ENCODE measurements around the gene LUZP1.

DNA sequence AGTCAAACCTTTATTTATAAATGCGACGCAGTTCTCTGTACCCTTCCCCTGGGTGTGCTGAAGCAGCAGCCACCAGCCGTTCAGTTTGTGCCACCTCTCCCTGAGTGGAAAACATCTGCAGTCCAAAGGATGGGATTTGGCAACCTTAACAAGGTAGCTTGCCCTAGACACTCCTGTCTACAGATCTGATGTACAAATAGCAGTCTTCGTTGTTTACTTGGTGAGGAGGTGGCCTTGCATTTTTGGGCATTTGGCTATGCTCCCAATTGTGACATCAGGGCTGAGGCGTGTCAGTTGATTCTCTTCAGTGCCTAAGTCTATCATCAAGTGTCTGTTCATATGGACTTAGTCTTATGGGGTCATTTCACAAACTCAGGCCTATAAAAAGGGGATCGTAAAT is 89.6 kb downstream of the LUZP1 start:
- TF ChIP-seq CTCF (IDR thresholded peaks at IDR 0.05; ENCODE audit: poor library complexity) (no peak), EZH2phosphoT487 (IDR thresholded peaks at IDR 0.05; ENCODE audit: low read depth, severe bottlenecking, unreplicated experiment) (no peak), EZH2 (IDR thresholded peaks at IDR 0.05; ENCODE audit: borderline replicate concordance) (no peak)
